Measurements from ENCODE around the gene HNRNPUL2.

Gene HNRNPUL2

DNA sequence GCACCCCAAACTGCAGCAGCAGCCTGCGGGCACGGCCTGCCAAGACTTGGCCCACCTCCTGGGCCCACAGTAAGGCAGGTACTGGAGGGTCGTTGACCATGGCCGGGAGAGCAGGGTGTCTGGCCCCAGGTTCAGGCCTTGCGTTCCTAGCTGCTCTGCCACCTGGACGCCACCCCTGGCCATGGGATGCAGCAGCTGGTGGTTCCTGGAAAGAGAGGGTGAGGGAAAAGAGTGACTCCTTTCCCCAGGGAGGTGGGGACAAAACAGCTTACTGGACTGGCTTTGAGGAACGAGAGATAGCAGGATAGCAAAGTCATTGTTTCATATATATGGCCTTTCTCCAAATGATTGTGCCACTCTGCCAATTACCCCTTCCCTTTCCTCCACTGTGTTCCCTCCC is 21.8 kb downstream of the HNRNPUL2 start:
- TF ChIP-seq, protein P1, sequence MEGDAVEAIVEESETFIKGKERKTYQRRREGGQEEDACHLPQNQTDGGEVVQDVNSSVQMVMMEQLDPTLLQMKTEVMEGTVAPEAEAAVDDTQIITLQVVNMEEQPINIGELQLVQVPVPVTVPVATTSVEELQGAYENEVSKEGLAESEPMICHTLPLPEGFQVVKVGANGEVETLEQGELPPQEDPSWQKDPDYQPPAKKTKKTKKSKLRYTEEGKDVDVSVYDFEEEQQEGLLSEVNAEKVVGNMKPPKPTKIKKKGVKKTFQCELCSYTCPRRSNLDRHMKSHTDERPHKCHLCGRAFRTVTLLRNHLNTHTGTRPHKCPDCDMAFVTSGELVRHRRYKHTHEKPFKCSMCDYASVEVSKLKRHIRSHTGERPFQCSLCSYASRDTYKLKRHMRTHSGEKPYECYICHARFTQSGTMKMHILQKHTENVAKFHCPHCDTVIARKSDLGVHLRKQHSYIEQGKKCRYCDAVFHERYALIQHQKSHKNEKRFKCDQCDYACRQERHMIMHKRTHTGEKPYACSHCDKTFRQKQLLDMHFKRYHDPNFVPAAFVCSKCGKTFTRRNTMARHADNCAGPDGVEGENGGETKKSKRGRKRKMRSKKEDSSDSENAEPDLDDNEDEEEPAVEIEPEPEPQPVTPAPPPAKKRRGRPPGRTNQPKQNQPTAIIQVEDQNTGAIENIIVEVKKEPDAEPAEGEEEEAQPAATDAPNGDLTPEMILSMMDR (IDR thresholded peaks at IDR 0.05): peak; percentile 30; the same call in 1 of the 2 replicates

DNA sequence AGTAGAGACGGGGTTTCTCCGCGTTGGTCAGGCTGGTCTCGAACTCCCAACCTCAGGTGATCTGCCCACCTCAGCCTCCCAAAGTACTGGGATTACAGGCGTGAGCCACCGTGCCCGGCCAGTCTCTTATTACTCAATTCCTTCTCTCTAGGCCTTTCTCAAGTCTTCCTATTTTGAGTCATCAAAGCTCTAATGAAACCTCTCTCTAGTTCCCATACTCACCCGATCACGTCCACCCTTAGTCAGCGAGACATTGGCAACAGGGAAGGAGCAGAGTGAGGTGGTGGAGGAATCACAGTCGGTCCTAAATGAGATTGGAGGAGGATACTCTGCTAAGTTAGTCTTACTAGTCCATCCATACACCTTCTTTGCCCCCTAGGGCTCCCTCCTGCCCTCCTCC is 25.0 kb downstream of the HNRNPUL2 start:
- TF ChIP-seq, protein P1 (IDR thresholded peaks at IDR 0.05): no peak

DNA sequence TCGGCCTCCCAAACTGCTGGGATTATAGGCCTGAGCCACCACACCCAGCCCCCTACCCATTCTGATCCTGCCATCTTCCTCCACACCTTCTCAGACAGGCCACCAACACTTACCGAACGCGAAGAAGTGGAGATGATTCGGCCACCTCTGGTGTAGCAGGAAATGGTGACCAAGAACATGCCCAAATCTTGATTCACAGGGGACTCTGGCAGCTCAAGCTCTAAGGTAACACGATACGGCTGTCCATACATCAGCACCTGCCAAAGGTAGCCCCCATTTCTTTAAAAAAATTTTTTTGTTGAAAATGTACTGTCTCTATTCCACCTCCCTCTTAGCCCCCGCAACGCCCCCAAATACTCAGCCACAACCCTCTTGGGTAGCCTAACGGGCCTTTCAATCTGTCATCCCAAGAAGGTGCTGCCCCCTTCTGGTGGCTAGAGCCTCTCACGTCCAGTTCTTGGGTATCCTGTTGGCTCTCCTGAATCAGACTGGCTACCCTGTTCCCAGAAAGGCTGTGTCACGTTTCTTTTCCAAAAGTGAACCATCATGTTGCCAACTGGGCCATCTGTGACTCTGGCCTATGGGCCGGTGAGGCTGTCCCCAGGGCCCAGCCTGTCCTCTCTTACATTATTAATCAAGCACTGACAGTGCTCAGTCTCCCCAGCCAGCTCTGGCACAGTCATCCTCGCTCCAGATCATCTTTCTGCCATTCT is 32.6 kb downstream of the HNRNPUL2 start:
- TF ChIP-seq, protein P1 (IDR thresholded peaks at IDR 0.05): peak; percentile 82

DNA sequence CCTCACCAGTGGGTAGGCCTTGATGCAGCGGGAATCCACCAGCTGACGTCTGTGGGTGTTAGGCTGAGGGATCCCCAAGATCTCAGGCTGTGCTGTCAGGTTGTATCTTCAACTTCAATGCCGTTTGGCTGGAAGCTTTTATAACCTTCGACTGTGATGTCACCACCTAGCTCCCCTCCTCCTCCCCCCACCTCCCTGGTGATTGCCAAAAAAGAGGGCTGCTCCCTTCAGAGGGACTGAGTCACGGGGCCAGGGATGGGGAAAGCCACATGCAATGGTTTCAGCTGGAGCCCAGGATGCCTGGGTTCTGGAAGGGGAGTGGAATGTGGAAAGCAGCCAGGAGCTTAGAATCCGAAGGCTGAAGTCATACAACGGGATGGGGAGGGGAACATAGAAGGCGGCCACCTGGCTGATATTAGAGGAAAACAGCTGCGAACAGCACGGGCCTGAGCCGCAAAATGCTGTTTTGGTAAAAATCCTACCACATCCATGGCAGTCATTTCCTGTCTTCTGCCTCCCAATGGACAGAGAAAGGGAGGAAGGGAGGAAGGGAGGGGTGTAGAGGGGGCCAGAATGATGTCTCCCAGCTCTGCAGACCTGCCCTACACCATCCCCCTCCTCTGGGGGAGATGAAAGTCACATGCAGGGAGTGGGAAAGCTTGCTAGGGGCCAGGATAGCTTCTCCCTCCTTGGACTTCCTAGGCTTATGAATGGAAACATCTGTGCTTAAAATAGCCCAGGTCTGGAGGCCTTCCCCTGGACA is 37.7 kb downstream of the HNRNPUL2 start, which contains the start of gene LRRN4CL:
LRRN4CL (minus strand) TSS at position 110 of the 763 bp plus-strand sequence. CDS start 1,022 bp downstream, outside the sequence.
- TF ChIP-seq, protein P1 (IDR thresholded peaks at IDR 0.05): no peak

DNA sequence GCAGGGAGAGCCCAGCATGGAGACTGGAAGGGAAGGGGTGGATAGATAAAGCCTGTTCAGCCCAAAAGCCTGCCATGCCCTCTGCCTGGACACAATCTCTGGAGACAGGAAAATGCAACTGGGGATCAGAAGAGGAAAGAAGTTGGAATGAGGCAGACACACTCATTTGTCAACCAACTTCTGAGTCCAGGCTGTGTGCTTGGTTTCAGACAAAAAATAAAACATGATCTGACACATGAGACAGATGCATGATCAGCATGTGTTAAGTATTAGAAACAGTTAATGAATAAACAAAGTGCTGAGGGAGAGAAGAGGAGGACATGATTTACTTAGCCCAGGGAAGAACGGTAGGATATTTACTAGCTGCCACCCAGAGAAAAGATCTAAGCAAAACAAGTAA is 38.8 kb downstream of the HNRNPUL2 start:
- TF ChIP-seq, protein P1 (IDR thresholded peaks at IDR 0.05): no peak

DNA sequence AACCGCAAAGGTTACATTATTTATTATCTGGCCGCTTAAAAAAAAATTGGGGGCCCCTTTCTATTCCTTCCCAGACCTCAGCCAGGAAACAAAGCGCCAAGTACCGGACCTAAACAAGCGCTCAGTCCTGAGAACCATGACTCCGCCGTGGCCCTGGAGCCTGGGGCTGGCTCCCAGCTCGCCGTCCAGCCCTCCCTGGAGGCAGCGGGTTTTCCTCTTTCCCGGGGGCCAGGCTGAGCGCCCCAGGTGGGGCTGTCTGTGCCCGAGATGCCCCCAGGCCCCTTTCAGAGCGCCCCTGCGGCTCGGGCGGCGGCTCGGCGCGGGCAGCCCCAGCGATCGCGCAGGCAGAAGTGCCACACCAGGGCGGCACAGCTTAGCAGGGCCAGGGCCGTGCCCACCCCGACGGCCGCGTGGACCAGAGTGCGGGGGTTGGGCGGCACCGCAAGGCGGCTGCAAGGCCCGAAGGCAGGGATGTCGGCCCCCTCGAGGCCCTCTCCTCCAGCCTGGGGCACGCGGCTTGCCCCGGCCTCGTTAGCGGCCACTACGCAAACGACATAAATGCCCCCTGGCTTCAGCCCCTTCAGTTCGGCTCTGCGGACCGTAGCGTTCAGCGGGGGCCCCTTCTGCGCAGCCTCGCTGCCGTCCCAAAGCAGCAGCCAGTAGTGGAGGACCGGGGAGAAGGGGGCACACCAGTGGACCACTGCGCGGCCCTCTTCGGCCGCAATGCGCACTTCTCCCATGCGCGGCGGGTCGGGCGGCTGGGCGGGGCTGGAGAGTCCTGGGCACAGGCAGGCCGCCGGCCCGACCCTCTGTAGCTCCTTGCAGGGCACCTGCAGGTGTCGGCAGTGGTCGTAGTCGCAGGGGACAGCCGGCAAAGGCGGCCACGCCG is 39.5 kb downstream of the HNRNPUL2 start:
- TF ChIP-seq, protein P1 (IDR thresholded peaks at IDR 0.05): no peak

DNA sequence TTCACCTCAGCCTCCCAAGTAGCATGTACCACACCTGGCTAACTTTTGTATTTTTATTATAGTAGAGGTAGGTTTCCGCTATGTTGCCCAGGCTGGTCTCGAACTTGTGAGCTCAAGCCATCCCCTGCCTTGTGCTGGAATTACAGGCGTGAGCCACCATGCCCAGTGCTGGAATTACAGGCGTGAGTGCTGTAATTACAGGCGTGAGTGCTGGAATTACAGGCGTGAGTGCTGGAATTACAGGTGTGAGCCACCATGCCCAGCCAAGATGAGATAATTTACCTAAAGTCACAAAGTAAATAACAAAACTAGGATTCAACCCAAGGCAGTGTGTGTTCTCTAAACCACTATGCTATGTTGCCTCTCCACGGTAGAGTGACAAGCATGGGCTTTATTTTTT is 44.7 kb downstream of the HNRNPUL2 start:
- TF ChIP-seq, protein P1 (IDR thresholded peaks at IDR 0.05): no peak
